HepG2 (cell line): Measurements from ENCODE around the gene SDR39U1. TPM values are rescaled to one million over a fixed set of nuclear protein-coding genes. Genes with fewer than 3 reads are reported as not detected.

Source experiments
- AGO1 ChIP-seq: fragments of 200-400 bp; formaldehyde crosslinking; IDR thresholded peaks from 2 replicates; pipeline ENCODE4 v1.6.1; 2017; ENCODE audit warnings: mild to moderate bottlenecking, low read depth, low read length, moderate library complexity; ENCODE audit not compliant: poor library complexity, severe bottlenecking
- ATF1 ChIP-seq: IDR thresholded peaks from 2 replicates; pipeline ENCODE4 v1.6.1; 2016; ENCODE audit warnings: mild to moderate bottlenecking, control low read depth
- IRF1 ChIP-seq: sonication (generic); formaldehyde crosslinking; IDR thresholded peaks from 2 replicates; pipeline ENCODE4 v1.4.0; 2020; ENCODE audit warnings: low read depth, mild to moderate bottlenecking, missing genetic modification reagents
- JDP2 ChIP-seq: sonication (generic); formaldehyde crosslinking; IDR thresholded peaks from 2 replicates; pipeline ENCODE4 v1.8.1; 2022; ENCODE audit warnings: missing genetic modification reagents, borderline replicate concordance
- MED8 ChIP-seq: sonication (generic); formaldehyde crosslinking; IDR thresholded peaks from 2 replicates; pipeline ENCODE4 v1.8.1; 2023; ENCODE audit warnings: mild to moderate bottlenecking, missing genetic modification reagents; ENCODE audit not compliant: insufficient replicate concordance
- RELA ChIP-seq: sonication (generic); formaldehyde crosslinking; IDR thresholded peaks from 2 replicates; pipeline ENCODE4 v1.4.0; 2020; ENCODE audit warnings: missing genetic modification reagents
- RFXAP ChIP-seq: sonication (generic); formaldehyde crosslinking; IDR thresholded peaks from 2 replicates; pipeline ENCODE4 v1.4.0; 2020; ENCODE audit warnings: missing genetic modification reagents, borderline replicate concordance
- SAP130 ChIP-seq: IDR thresholded peaks from 2 replicates; pipeline ENCODE4 v1.6.1; 2016; ENCODE audit warnings: low read depth
- SNAPC2 ChIP-seq: sonication (generic); formaldehyde crosslinking; IDR thresholded peaks from 2 replicates; pipeline ENCODE4 v1.8.1; 2022; ENCODE audit warnings: mild to moderate bottlenecking, missing genetic modification reagents
- SOX6 ChIP-seq, 2 experiments: fragments of 450-650 bp in 1 of 2; sonication (generic) in 1 of 2; formaldehyde crosslinking in 1 of 2; IDR thresholded peaks; 2 replicates each; pipeline versions ENCODE4 v1.4.0 to v1.6.1; 2017 to 2020; ENCODE audit warnings: antibody characterized with exemption in 1 of 2, mild to moderate bottlenecking in 1 of 2, missing genetic modification reagents in 1 of 2
- ZBTB25 ChIP-seq: IDR thresholded peaks from 2 replicates; pipeline ENCODE4 v1.6.1; 2018; ENCODE audit warnings: missing genetic modification reagents
- ZBTB4 ChIP-seq: sonication (generic); formaldehyde crosslinking; IDR thresholded peaks from 2 replicates; pipeline ENCODE4 v1.4.0; 2020; ENCODE audit warnings: missing genetic modification reagents, mild to moderate bottlenecking, borderline replicate concordance
- ZBTB7B ChIP-seq: sonication (generic); formaldehyde crosslinking; IDR thresholded peaks from 2 replicates; pipeline ENCODE4 v1.4.0; 2020; ENCODE audit warnings: missing genetic modification reagents
- ZIK1 ChIP-seq: sonication (generic); formaldehyde crosslinking; IDR thresholded peaks from 2 replicates; pipeline ENCODE4 v1.5.0; 2020; ENCODE audit warnings: mild to moderate bottlenecking, low read depth, missing genetic modification reagents, borderline replicate concordance
- ZNF280B ChIP-seq: sonication (generic); formaldehyde crosslinking; IDR thresholded peaks from 2 replicates; pipeline ENCODE4 v1.5.0; 2020; ENCODE audit warnings: missing genetic modification reagents, mild to moderate bottlenecking, borderline replicate concordance
- ZNF281 ChIP-seq: sonication (generic); formaldehyde crosslinking; IDR thresholded peaks from 2 replicates; pipeline ENCODE4 v1.4.0; 2020; ENCODE audit warnings: missing genetic modification reagents, borderline replicate concordance
- ZNF362 ChIP-seq: sonication (generic); formaldehyde crosslinking; IDR thresholded peaks from 2 replicates; pipeline ENCODE4 v1.4.0; 2020; ENCODE audit warnings: missing genetic modification reagents, mild to moderate bottlenecking, borderline replicate concordance
- polyA plus RNA-seq, 8 experiments: library from polyadenylated mRNA; depleted of rRNA in 3 of 8; stranded (reverse) in 7 of 8; unstranded in 1 of 8; fragments of >200 nt; fragmentation: Illumina TruSeq in 4 of 8; extraction: Trizol in 4 of 8; gene quantifications; 2 replicates each; pipeline versions ENCODE4 v1.2.1 to v1.2.3, GENCODE V29; 2011 to 2016; ENCODE audit warnings: low read depth in 4 of 8, missing spikeins in 1 of 8, mixed read lengths in 1 of 8; ENCODE audit not compliant: insufficient read depth in 1 of 8
- total RNA-seq, 5 experiments: library from RNA; depleted of rRNA; stranded (reverse); fragments of >200 nt; fragmentation: Illumina TruSeq; extraction: Trizol; gene quantifications; 2 replicates each; pipeline ENCODE4 v1.2.3, GENCODE V29; 2016; ENCODE audit warnings: low read depth in 1 of 5

Gene SDR39U1
- total and polyA plus RNA-seq, 2 of the 13 experiments (the other 11 are each of a cell fraction or from before 2014, with no cell fraction given), result 34.4 to 129 TPM

- TF ChIP-seq ZNF362 (CRISPR knock-in tag) (peak; percentile 62; the same call in 1 of the 2 replicates), ZNF281 (no peak), ATF1 (CRISPR knock-in tag) (no peak), SNAPC2 (CRISPR knock-in tag) (no peak), RFXAP (CRISPR knock-in tag) (no peak), ZNF280B (no peak), ZBTB7B (CRISPR knock-in tag) (peak; percentile 78; the same call in 1 of the 2 replicates), SAP130 (CRISPR knock-in tag) (peak; percentile 74), ZBTB4 (0 out of 2 replicates have a peak, but pooled peaks have one; percentile 44), JDP2 (no peak), RELA (CRISPR knock-in tag) (peak; percentile 50; the same call in 1 of the 2 replicates), ZBTB25 (peak; percentile 87), MED8 (CRISPR knock-in tag) (no peak), IRF1 (CRISPR knock-in tag) (no peak), SOX6 (IDR thresholded peaks at IDR 0.05) (no peak), SOX6 (CRISPR knock-in tag; IDR thresholded peaks at IDR 0.05) (peak; percentile 49), AGO1 (no peak), ZIK1 (no peak)
Observed at GRCh38 chr14:24431569-24432258, 10.9 kb downstream of the SDR39U1 start (continued).
